Duodenal mucosa (tissue), 2 donors: ENCODE results near the gene SUPT20HL1.

Experiments used
- H3K27ac ChIP-seq: one replicate; pipeline ENCODE4 v1.7.0; 2013; ENCODE audit warnings: low read depth, low read length
- H3K27me3 ChIP-seq, 2 donors: one replicate each; pipeline ENCODE4 v1.7.0; 2013; ENCODE audit warnings: low read length in 2 of 2, control low read depth in 1 of 2; ENCODE audit not compliant: insufficient read depth in 2 of 2, control insufficient read depth in 1 of 2
- H3K36me3 ChIP-seq, 2 donors: one replicate each; pipeline ENCODE4 v1.7.0; 2013; ENCODE audit warnings: low read length in 2 of 2, control low read depth in 1 of 2; ENCODE audit not compliant: insufficient read depth in 2 of 2, control insufficient read depth in 1 of 2
- H3K4me1 ChIP-seq, 2 donors: one replicate each; pipeline ENCODE4 v1.7.0; 2013; ENCODE audit warnings: low read length in 2 of 2, control low read depth in 1 of 2; ENCODE audit not compliant: insufficient read depth in 2 of 2, control insufficient read depth in 1 of 2
- H3K4me3 ChIP-seq, 2 donors: one replicate each; pipeline ENCODE4 v1.7.0; 2013; ENCODE audit warnings: low read length in 2 of 2, low read depth in 1 of 2
- H3K9ac ChIP-seq, 2 donors: one replicate each; pipeline ENCODE4 v1.7.0; 2013; ENCODE audit warnings: low read length in 2 of 2, low read depth in 1 of 2
- H3K9me3 ChIP-seq, 2 donors: one replicate each; pipeline ENCODE4 v1.7.0; 2013; ENCODE audit warnings: low read length in 2 of 2, control low read depth in 1 of 2; ENCODE audit not compliant: control insufficient read depth in 1 of 2

Gene SUPT20HL1

DNA sequence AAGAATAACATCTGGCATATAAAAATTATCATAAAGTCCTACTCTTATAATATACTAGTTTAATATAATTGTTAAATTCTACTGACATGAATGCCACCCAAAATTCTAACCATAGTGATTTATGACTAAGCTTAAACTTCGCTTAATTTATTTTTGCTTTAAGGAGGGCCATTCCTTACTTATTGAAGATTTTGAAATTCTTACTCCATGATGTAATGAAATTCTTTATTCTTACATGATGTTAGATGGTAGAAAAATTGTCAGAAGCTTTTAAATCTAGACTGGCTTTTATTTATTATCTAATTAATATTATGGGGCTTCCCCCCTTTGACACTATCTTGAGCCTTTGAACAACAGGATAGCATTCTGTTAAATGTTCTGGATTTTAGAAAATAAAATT lies 27.1 kb upstream of the SUPT20HL1 start:
- H3K9ac ChIP-seq, result no peak overlapping the region
- H3K27ac ChIP-seq, result no peak overlapping the region
- no peaks in the 10 kb centered on the region for H3K27me3 ChIP-seq
- no peaks in the 10 kb centered on the region for H3K36me3 ChIP-seq
- no peaks in the 10 kb centered on the region for H3K9me3 ChIP-seq
- H3K4me1 ChIP-seq, result no peaks in the 10 kb centered on the region
- no peak overlapping the region for H3K4me3 ChIP-seq

DNA sequence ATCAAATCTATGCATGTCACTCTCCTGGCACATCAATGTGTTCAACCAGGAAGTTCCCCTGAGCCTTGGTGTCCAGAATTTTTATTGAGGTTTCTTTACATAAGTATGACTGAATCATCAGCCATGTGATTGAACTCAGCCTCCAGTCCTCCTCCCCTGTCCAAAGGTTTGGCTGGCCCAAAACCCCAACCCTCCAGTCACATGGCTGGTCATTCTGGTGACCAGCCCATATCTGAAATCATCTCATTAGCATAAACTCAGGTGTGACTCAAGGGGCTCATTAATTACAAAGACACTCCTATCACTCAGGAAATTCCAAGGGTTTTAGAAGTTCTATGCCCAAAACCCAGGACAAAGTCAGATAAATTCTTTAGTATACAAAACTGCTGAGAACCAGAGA lies 26.0 kb upstream of the SUPT20HL1 start:
- Histone ChIP-seq H3K9me3 (no peaks in the 10 kb centered on the region), H3K36me3 (no peaks in the 10 kb centered on the region), H3K4me1 (no peaks in the 10 kb centered on the region), H3K27ac (no peak overlapping the region), H3K4me3 (no peak overlapping the region), H3K27me3 (no peaks in the 10 kb centered on the region), H3K9ac (no peak overlapping the region)

DNA sequence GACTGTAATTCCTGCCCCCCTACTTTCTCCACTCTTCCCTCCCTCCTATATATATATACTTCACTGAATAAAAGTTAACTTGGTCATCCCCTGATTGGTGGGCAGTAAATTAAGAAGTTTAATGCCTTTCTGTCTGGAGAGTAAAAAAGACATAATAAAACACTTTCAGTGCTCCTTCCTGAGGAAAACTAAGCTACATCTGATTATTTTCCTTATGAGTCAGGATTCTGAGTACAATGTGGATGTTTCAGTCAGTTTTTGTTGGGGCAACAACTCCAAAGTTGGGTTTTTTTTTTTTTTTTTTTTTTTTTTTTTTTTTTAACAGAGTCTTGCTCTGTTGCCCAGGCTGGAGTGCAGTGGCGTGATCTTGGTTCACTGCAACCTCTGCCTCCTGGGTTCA lies 24.6 kb upstream of the SUPT20HL1 start:
- no peak overlapping the region for H3K27ac ChIP-seq
- no peak overlapping the region for H3K4me3 ChIP-seq
- no peaks in the 10 kb centered on the region for H3K36me3 ChIP-seq
- no peaks in the 10 kb centered on the region for H3K4me1 ChIP-seq
- no peaks in the 10 kb centered on the region for H3K9me3 ChIP-seq
- H3K27me3 ChIP-seq, result no peaks in the 10 kb centered on the region
- no peak overlapping the region for H3K9ac ChIP-seq

- Histone ChIP-seq H3K4me3 (no peak overlapping the region), H3K27me3 (no peaks in the 10 kb centered on the region), H3K9me3 (no peaks in the 10 kb centered on the region), H3K27ac (no peak overlapping the region), H3K4me1 (no peaks in the 10 kb centered on the region), H3K9ac (no peak overlapping the region), H3K36me3 (no peaks in the 10 kb centered on the region)
Observed at GRCh38 chrX:24339911-24340310, 20.5 kb upstream of the SUPT20HL1 start.

DNA sequence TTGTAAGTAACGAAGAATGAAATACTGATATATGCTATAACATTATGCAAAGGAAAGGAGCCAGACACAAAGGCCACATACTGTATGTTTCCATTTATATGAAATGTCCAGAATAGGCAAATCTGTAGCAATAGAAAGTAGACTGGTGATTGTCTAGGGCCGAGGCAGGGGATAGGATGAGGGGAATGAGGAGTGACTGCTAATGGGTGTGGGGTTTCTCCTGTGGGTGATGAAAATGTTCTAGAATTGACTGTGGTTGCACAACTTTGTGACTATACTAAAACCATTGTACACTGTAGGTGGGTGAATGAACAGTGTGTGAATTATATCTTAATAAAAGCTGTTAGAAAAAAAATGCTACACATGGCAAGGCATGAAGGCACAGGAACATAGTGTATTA lies 19.9 kb upstream of the SUPT20HL1 start:
- H3K27ac ChIP-seq, result no peak overlapping the region
- H3K9me3 ChIP-seq, result no peaks in the 10 kb centered on the region
- H3K27me3 ChIP-seq, result no peaks in the 10 kb centered on the region
- H3K4me3 ChIP-seq, result no peak overlapping the region
- H3K9ac ChIP-seq, result no peak overlapping the region
- no peaks in the 10 kb centered on the region for H3K4me1 ChIP-seq
- no peaks in the 10 kb centered on the region for H3K36me3 ChIP-seq

DNA sequence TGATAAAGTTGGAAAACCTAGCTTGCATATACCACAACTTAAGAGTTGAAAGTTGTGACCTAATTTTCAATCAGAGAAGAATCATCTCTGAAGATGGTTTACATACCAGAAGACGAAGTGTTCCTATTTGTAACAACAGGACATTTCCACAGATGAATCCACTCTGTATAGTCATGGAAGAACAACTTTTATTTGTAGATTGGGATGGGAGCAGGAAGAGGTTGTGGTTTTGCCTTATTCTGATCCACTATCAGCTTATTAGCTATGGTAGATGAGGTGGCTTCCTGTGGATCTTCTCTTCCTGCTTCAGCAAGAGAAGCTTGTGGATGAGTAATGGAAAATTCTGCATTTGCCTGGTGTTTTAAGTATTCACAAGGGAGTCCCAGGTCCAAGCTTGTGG lies 18.6 kb upstream of the SUPT20HL1 start:
- Histone ChIP-seq H3K9ac (no peak overlapping the region), H3K27ac (no peak overlapping the region), H3K27me3 (no peaks in the 10 kb centered on the region), H3K9me3 (no peaks in the 10 kb centered on the region), H3K36me3 (no peaks in the 10 kb centered on the region), H3K4me1 (no peaks in the 10 kb centered on the region), H3K4me3 (no peak overlapping the region)

DNA sequence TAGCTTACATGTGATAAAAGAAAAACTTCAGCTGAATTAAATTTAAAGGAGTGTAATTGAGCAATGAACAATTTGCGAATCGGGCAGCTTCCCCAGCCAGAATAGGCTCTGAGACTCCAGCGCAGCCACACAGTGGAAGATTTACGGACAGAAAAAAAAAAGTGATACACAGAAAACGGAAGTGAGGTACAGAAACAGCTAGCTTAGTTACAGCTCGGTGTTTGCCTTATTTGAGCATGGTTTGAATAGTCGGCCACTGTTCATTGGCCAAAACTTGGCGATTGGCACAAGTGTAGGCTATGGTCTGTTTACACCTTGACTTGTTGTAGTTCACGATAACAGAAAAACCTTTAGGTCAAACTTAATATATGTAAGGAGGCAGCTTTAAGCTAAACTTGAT lies 16.7 kb upstream of the SUPT20HL1 start:
- no peaks in the 10 kb centered on the region for H3K27me3 ChIP-seq
- H3K4me1 ChIP-seq, result no peaks in the 10 kb centered on the region
- H3K27ac ChIP-seq, result no peak overlapping the region
- H3K9ac ChIP-seq, result no peak overlapping the region
- H3K9me3 ChIP-seq, result no peaks in the 10 kb centered on the region
- no peak overlapping the region for H3K4me3 ChIP-seq
- no peaks in the 10 kb centered on the region for H3K36me3 ChIP-seq

DNA sequence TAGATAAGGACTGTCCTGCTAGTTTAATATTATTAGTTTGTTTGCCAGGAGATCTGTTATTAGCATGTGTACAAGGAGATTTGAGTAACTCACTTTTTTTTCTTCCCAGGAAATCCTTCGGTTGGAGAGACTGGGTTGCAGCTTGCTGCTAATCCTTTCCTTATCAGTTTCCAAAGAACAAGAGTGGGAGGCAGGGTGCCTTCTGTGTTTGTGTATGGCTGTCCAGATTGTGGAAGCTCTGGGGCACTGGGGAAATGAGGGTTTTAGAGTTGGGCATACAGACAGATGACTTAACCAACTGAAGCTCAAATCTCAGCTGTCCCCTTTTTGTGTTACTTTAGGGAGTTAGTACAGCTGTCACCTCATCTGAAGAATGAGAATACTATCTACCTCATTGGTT lies 12.6 kb upstream of the SUPT20HL1 start:
- no peak overlapping the region for H3K4me3 ChIP-seq
- H3K27me3 ChIP-seq, result no peaks in the 10 kb centered on the region
- H3K9ac ChIP-seq, result no peak overlapping the region
- no peak overlapping the region for H3K27ac ChIP-seq
- H3K4me1 ChIP-seq, result no peaks in the 10 kb centered on the region
- no peaks in the 10 kb centered on the region for H3K9me3 ChIP-seq
- no peaks in the 10 kb centered on the region for H3K36me3 ChIP-seq

- H3K27me3 ChIP-seq, result no peaks in the 10 kb centered on the region
- H3K9ac ChIP-seq, result no peak overlapping the region
- no peak overlapping the region for H3K4me3 ChIP-seq
- H3K9me3 ChIP-seq, result no peaks in the 10 kb centered on the region
- no peak overlapping the region for H3K27ac ChIP-seq
- H3K4me1 ChIP-seq, result no peaks in the 10 kb centered on the region
- H3K36me3 ChIP-seq, result no peaks in the 10 kb centered on the region
Observed at GRCh38 chrX:24350217-24350616, 10.2 kb upstream of the SUPT20HL1 start.

- Histone ChIP-seq H3K4me1 (no peaks in the 10 kb centered on the region), H3K9ac (no peak overlapping the region), H3K4me3 (no peak overlapping the region), H3K27ac (no peak overlapping the region), H3K27me3 (no peaks in the 10 kb centered on the region), H3K9me3 (peaks cover 0 to 3% of the 10 kb centered on the region in 2 donors), H3K36me3 (no peaks in the 10 kb centered on the region)
Observed at GRCh38 chrX:24355095-24355494, 5.3 kb upstream of the SUPT20HL1 start.

GRCh38 chrX:24357106-24357505 lies 3.3 kb upstream of the SUPT20HL1 start:
- no peak overlapping the region for H3K9ac ChIP-seq
- H3K4me1 ChIP-seq, result no peaks in the 10 kb centered on the region
- H3K27ac ChIP-seq, result no peak overlapping the region
- no peak overlapping the region for H3K4me3 ChIP-seq
- H3K9me3 ChIP-seq, result peaks cover 0 to 3% of the 10 kb centered on the region in 2 donors
- H3K27me3 ChIP-seq, result no peaks in the 10 kb centered on the region
- no peaks in the 10 kb centered on the region for H3K36me3 ChIP-seq
